Erythroblast (primary cell): ENCODE data around the gene SQOR.

Experiments used
- GATA1 ChIP-seq: IDR thresholded peaks from 2 replicates; pipeline ENCODE4 v1.6.1; 2011; ENCODE audit warnings: low read depth, mild to moderate bottlenecking, control low read depth, low read length, moderate library complexity
- POLR2A ChIP-seq: IDR thresholded peaks from 2 replicates; pipeline ENCODE4 v1.6.1; 2011; ENCODE audit warnings: mild to moderate bottlenecking, low read length

DNA sequence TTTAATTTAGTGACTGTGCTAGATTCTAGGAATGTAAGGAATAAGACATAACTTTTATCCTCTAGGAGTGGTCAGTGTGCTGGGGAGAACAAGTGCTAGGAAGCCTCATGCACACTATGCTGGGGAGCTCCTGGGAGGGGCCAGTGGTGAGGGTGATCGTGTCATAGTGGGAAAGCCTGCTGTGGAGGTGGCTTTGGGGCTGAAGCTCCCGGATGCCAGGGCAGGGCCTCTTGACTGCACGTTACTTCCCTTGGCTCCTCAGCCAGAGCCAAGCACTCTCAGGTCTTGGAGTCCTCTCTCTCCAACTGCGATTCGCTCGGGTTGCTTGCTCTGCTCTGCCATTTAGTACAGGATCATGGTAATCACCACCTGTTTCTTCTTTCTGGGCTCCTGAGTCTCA is 33.6 kb downstream of the SQOR start:
- TF ChIP-seq POLR2A (no peak), GATA1 (no peak)
